GF-D8 (cell line): Measurements from ENCODE around the gene ACTN4.
A peak's percentile ranks its signal among the peaks of the same experiment; 100 is the strongest.

Experiments used
- DNase-seq: peaks from one replicate; lab custom pipeline; 2025; lab: John Stamatoyannopoulos, UW

Gene ACTN4

DNA sequence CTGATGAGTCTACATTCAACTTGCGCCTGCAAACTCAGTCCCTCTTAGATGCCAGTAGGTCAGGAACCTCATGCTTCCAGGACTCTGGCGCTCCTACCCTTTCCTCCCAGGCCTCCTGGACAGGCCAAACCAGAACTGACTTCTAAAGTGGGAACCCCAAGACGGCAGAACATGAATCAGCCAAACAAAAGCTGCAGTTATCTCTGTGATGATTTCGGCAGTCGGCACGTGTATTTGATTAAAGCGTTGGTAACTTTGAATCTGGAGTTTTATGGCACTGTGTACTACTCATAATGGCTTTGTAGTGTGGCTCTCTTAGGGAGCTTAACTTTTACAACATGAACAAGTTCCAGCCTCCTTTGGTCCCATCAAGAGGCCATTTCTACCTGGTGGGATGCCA is 13.7 kb downstream of the ACTN4 start:
- no peak for DNase-seq

GRCh38 chr19:38661996-38662395 is 14.5 kb downstream of the ACTN4 start:
- no peak for DNase-seq

DNA sequence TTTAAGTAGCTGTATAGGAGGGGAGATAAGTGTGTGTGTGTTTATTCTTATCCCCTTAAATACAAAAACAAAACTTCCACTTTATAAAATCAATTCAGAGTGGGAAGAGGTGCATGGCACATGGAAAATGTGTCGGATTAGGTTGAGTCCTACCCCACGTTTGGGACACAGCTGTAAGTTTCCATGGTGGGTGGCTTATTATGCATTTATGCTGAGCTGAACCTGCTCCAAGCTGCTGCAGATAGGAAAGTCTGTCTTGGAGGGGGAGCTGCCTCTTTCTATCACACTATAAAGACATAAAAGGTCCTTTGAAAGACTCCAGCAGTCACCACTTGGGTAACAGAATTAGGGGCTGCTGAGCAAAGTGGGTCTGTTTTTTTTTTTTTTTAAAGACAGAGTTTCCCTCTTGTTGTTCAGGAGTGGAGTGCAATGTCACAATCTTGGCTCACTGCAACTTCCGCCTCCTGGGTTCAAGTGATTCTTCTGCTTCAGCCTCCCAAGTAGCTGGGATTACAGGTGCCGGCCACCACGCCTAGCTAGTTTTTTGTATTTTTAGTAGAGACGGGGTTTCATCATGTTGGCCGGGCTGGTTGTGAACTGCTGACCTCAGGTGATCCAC is 15.2 kb downstream of the ACTN4 start:
- peak; percentile 44 for DNase-seq

DNA sequence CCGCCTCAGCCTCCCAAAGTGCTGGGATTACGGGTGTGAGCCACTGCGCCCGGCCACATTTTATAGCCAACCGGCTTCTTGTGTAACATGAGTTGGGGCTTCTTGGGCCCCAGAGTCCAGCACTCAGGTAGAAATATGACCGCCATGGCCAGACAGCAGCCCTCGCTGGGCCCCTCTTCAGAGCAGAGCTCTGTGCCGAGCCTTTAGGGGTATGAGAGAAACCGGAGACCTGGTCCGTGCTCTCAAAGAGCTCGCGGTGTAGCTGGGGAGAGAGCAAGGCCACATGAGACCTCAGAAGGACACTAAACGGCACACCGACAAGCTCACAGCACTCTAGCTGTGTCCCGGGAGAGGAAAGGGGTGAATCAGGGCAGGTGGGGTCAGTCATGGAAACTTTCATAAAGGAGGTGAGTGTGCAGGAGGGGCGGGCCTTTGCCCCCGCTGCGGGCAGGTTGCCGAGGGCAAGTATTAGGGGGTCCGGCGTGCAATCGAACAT is 15.8 kb downstream of the ACTN4 start:
- no peak for DNase-seq

- peak; percentile 70 for DNase-seq
Measured at GRCh38 chr19:38663957-38664502, 16.6 kb downstream of the ACTN4 start.

GRCh38 chr19:38664503-38665211 is 17.2 kb downstream of the ACTN4 start:
- DNase-seq: peak; percentile 98

GRCh38 chr19:38665219-38665931 is 17.9 kb downstream of the ACTN4 start:
- no peak for DNase-seq

DNA sequence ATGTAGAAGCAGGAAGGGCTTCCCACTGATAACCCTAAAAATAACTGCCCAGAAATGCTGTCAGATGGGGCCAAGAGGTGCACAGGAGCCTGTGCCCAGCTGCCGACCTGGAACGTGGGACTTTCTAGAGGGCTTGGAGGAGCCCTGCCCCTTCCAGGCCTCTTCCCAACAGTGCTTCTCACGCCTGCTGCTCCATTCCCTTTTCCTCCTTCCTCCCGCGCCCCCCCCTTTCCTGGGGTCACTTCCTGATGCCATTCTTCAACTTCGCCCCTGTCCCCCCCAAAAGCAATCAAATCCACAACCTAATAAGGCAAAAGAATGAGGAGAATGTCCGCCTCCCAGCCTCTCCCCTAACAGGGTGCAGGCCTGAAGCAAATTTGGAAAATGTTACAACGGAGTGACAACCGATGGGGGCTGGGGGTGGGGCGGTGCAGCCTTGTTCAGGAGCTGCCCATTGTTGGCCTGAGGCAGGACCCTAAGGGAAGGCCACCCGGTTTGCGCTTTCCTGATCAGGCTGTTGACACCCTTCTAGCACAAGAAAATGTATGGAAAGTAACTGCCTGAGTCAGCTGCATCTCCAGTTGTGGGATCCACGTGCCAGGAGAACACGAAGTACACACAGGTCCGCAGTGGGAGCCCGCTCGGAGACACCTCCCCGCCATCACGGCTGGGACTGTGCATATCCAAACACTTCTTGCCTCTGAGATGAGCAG is 18.7 kb downstream of the ACTN4 start:
- DNase-seq: no peak

DNA sequence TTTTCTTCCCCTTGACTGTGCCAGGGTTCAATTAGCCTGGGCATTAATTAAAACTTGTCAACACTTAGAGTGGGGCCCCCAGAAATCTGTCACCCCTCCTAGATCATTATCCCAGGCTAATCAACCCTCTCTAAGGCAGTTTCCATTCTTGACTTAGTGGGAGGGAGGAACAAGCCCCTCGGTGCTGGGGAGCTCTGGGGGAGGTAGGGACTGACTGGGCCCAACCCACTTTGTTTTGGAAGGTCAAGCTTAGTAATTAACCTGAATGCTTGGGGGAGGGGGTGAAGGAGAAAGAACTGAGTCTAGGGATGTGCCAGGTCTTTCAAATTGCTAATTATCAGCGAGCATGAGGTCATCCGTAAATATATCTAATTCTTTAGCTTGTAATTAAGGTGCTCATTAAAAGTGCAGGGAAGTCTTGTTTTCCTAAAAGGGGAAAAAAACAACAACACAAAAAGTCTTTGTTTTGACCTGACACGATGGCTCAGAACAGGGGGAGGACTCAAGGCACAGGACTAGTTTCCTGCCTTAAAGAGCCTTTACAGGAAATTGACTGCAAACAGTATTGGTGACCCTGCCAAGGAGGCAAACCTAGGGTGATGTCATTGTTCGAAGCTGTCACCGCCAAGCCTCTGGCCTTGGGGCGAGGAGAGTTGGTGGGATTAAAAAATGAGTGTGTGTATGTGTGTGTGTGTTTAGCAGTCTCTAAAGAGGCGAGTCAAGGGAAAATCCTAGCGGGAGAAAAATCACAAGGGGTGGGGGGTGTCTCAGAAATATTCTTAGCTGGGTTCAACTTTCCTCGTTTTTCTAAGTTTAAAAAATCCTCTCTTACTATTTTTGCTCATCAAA is 19.4 kb downstream of the ACTN4 start:
- DNase-seq: no peak

DNA sequence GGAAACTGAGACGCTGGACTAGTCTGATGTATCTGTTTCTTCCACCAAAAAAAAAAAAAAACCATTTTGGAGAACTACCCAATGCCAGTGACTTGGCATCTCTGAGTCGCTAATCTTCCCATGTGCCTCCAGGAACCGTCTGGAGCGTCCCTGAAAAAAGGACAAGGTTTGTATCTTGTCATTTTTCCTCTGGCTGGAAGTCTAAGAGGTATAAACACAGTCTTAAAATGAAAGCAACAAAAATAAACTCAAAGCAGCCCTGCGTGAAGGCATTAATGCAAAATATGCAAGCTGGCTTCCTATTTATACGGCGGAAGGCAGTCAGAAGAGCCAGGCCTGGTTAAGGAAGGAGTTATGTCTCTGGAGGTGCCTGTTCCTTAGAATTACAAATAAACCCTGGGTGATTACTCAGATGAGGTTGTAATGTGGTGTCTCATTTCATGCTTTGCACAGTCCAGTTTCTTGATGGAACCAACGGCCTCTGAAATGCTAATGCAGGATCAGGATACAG is 20.3 kb downstream of the ACTN4 start:
- no peak for DNase-seq

DNA sequence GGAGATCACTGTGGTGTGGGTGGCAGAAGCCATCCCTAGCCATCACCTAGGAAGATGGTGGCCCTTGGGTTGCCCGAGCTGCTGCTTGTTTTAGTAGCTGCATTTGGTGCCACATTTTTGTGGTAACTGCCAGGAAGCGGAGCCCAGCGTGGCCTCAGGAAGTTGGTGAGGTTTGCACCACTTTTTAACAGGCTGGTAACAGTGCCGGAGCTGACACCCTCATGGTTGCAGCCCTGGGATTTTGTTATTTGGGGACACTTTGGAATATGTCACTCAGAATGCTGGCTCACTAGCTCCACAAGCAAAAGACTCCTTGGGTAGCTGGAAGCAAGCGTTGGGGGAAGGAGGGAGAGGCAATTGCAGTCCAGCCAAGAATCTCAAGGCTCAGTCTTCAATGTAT is 22.1 kb downstream of the ACTN4 start:
- DNase-seq: peak; percentile 76

DNA sequence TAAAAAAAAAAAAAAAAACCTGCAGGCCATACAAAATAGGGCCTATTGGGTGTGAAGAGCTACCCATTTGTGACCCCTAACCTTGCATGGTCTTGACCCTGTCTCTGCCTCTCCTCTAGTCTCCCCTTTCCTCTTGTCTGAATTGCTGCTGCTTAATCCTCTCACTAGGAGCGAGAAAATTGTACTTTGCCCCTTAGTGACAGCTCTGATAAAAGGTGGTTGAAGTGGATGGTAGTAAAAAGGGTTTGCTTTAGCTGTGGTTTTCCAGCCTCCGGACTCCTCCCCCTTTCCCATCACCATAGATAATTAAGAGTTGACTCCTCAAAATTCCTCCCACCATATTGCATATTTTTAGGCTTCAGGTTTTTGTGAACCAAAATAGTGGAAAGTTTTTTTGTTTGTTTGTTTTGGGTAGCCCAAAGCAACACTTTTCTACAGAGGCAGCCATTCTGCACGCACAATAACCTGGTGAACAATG is 23.5 kb downstream of the ACTN4 start:
- no peak for DNase-seq

- DNase-seq: no peak
Measured at GRCh38 chr19:38671654-38672053, 24.2 kb downstream of the ACTN4 start.

DNA sequence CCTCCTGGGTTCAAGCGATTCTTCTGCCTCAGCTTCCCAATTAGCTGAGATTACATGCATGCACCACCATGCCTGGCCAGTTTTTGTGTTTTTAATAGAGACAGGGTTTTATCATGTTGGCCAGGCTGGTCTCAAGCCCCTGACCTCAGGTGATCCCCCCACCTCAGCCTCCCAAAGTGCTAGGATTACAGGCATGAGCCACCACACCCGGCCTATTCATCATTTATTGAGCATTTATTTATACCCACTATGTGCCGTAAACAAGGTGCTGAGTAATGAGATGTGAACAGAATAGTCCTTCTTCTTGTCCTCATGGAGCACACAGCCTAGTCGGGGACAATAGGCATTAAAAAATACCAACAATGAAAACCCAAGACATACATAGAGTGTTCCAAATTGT is 25.6 kb downstream of the ACTN4 start:
- DNase-seq: no peak

GRCh38 chr19:38674388-38675171 is 27.1 kb downstream of the ACTN4 start:
- no peak for DNase-seq

GRCh38 chr19:38675611-38676010 is 28.2 kb downstream of the ACTN4 start:
- DNase-seq: peak; percentile 88

- DNase-seq: peak; percentile 61
Measured at GRCh38 chr19:38676023-38676877, 28.8 kb downstream of the ACTN4 start.

GRCh38 chr19:38676878-38677646 is 29.6 kb downstream of the ACTN4 start:
- no peak for DNase-seq
